GM12801 (cell line): ENCODE data around the gene HNRNPC.

Experiments
- CTCF ChIP-seq: IDR thresholded peaks from one replicate; pipeline ENCODE4 v1.5.1; 2011; ENCODE audit warnings: control low read depth; ENCODE audit not compliant: insufficient read length; ENCODE audit errors: extremely low read depth

The HNRNPC gene

DNA sequence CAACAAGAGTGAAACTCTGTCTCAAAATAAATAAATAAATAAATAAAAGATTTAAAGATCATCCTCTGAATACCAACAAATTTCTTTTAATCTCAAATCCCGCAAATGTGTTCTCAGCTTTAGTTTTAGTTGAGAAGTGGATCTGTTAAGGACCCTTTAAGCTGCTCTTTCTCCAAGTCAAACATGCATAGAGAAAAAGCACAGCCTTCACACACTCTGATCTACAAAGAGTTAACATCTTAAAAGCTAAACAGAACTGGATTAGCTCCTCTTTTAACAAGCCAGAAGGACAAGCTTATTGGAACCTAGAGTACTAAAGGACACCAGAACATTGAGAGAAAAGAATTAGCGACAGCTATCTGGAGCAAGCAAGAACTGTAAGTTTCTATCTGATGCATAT lies 10.5 kb upstream of the HNRNPC start, which contains the start of gene RPGRIP1:
Gene RPGRIP1, plus strand, starts transcription at position 301 of the 400 bp plus-strand sequence. CDS start 7,894 bp downstream, outside the sequence.
- no peak for TF ChIP-seq CTCF

DNA sequence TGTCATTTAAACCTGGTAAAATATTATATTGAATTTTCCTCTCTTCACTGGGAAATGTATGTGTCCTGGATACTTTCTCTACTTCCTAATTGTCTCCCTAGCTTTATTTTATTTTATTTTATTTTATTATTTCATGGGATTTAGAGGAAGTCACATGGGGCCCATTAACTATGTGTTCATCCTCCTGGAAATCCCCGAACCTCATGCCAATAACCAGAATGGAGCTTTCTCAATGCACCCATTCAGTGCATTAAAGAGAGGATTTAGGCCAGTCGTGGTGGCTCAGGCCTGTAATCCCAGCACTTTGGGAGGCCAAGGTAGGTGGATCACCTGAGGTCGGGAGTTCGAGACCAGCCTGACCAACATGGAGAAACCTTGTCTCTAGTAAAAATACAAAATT lies 9.4 kb upstream of the HNRNPC start:
- no peak for TF ChIP-seq CTCF

- TF ChIP-seq CTCF: no peak
These were observed 6.1 kb upstream of the HNRNPC start for GRCh38 chr14:21275261-21275858.

GRCh38 chr14:21268617-21269251 lies 508 bp downstream of the HNRNPC start:
- no peak for TF ChIP-seq CTCF

DNA sequence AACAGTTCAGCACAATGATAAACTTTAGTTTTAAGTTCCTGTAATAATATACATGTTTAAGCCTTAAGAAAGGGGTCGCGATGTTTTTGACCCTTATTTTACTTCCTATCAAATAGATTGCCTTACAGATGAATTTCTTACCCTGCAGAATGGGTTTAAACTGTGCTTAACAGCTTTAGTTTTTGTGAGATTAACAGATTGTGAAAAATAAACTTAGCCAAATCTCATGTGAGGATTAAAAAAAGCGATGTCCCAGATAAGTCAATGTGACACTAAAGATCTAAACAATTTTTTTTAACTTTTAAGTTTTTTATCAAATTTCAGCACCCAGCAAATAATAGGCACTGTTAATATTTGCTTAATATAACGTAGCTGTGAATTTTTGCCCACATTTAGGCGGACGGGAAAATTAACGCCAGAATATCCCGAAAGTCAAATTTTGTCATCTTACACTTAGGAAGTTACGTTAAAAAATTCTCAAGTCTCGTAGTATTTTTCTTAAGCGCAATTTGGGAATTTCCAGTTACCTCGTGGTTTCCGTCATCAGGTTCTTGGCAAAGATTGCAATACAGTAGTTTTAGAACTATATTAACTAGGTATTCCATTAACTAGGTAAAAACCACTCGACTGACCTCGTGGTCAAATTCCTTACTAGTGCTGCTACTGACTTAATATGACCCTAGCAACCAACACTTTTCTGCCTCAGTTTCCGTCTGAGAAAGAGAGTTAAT lies 1.2 kb downstream of the HNRNPC start:
- no peak for TF ChIP-seq CTCF

DNA sequence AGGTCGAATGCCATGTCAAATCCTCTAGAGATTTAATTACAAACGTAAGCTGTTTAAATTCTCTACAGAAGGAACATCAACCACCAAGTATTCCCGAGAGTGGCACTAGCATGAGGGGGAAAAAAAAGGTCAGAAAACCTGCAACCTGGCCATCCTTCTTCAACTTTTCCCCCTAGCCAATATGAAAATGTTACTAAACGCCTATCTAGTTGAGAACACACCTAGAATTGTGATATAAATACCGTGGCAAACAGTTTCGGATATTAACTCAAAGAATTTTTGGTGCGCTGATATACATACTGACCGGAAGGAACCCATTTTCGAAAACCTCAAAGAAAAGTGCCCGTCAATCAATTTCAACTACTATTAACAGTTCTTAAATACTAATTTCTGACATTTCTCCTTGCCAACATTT lies 1.8 kb downstream of the HNRNPC start:
- TF ChIP-seq CTCF: no peak

GRCh38 chr14:21264025-21264801 lies 5.0 kb downstream of the HNRNPC start:
- TF ChIP-seq CTCF: no peak
